B cell (primary cell): ENCODE measurements around the gene AFTPH.
A peak's percentile ranks its signal among the peaks of the same experiment; 100 is the strongest.

Experiments used
- CTCF ChIP-seq: fragments of 200-600 bp; IDR thresholded peaks from one replicate; pipeline ENCODE4 v1.8.0; 2022; ENCODE audit warnings: antibody characterized with exemption, mild to moderate bottlenecking
- EZH2 ChIP-seq: IDR thresholded peaks from 2 replicates; pipeline ENCODE4 v1.6.1; 2012; ENCODE audit warnings: borderline replicate concordance, low read depth, mild to moderate bottlenecking, moderate library complexity, low read length; ENCODE audit not compliant: insufficient read depth, poor library complexity, severe bottlenecking

GRCh38 chr2:64488050-64488974, 35.8 kb upstream of the AFTPH start:
- TF ChIP-seq CTCF (peak; percentile 98), EZH2 (no peak)
